ENCODE data around the gene CACNA2D3. TPM values are rescaled to one million over a fixed set of nuclear protein-coding genes. Genes with fewer than 3 reads are reported as not detected.

The CACNA2D3 gene
- total RNA-seq, 2 donors from 2014 or later, result 0.42 to 0.98 TPM

- TF ChIP-seq CTCF (IDR thresholded peaks at IDR 0.05), result no peak
- intact Hi-C loops (cut with DNase I), result no loop called here
These were observed 56.0 kb downstream of the CACNA2D3 start for GRCh38 chr3:54178376-54178775.

GRCh38 chr3:54180921-54181320 lies 58.6 kb downstream of the CACNA2D3 start:
- Histone ChIP-seq H3K9ac (ENCODE audit: low read depth in 2 of 2, low read length in 2 of 2) (no peak overlapping the region), H3K4me1 (no peaks in the 10 kb centered on the region), H3K27me3 (no peaks in the 10 kb centered on the region), H3K9me3 (no peaks in the 10 kb centered on the region), H3K27ac (no peak overlapping the region), H3K4me3 (no peak overlapping the region), H3K36me3 (no peaks in the 10 kb centered on the region)
- DNase-seq, result no peak
- intact Hi-C loops (cut with DNase I), result no loop called here
- no peak for TF ChIP-seq CTCF (IDR thresholded peaks at IDR 0.05)

More at GRCh38 chr3:54178376-54178775, 56.0 kb downstream of the CACNA2D3 start:
- H3K9ac ChIP-seq (ENCODE audit: low read depth in 2 of 2, low read length in 2 of 2), result no peak overlapping the region
- no peak for DNase-seq
- no peak overlapping the region for H3K27ac ChIP-seq
- no peaks in the 10 kb centered on the region for H3K4me1 ChIP-seq
- H3K27me3 ChIP-seq, result no peaks in the 10 kb centered on the region
- no peak overlapping the region for H3K4me3 ChIP-seq
- H3K36me3 ChIP-seq, result no peaks in the 10 kb centered on the region
- no peaks in the 10 kb centered on the region for H3K9me3 ChIP-seq

- H3K9me3 ChIP-seq, result no peaks in the 10 kb centered on the region
- H3K4me3 ChIP-seq, result no peak overlapping the region
- no peaks in the 10 kb centered on the region for H3K36me3 ChIP-seq
- DNase-seq, result no peak
- no peak for TF ChIP-seq CTCF (IDR thresholded peaks at IDR 0.05)
- H3K9ac ChIP-seq (ENCODE audit: low read depth in 2 of 2, low read length in 2 of 2), result no peak overlapping the region
- H3K4me1 ChIP-seq, result no peaks in the 10 kb centered on the region
- no peak overlapping the region for H3K27ac ChIP-seq
- intact Hi-C loops (cut with DNase I), result no loop called here
- no peaks in the 10 kb centered on the region for H3K27me3 ChIP-seq
These were observed 59.9 kb downstream of the CACNA2D3 start for GRCh38 chr3:54182242-54182641.

- Histone ChIP-seq H3K27ac (no peak overlapping the region), H3K9me3 (no peaks in the 10 kb centered on the region), H3K4me3 (no peak overlapping the region), H3K9ac (ENCODE audit: low read depth in 2 of 2, low read length in 2 of 2) (no peak overlapping the region), H3K27me3 (no peaks in the 10 kb centered on the region), H3K36me3 (no peaks in the 10 kb centered on the region), H3K4me1 (no peaks in the 10 kb centered on the region)
- DNase-seq, result no peak
- intact Hi-C loops (cut with DNase I), result no loop called here
- TF ChIP-seq CTCF (IDR thresholded peaks at IDR 0.05), result no peak
These were observed 63.4 kb downstream of the CACNA2D3 start for GRCh38 chr3:54185740-54186139.

GRCh38 chr3:54188176-54188791 lies 65.9 kb downstream of the CACNA2D3 start:
- Histone ChIP-seq H3K4me1 (no peaks in the 10 kb centered on the region), H3K9me3 (no peaks in the 10 kb centered on the region), H3K9ac (ENCODE audit: low read depth in 2 of 2, low read length in 2 of 2) (no peak overlapping the region), H3K27ac (no peak overlapping the region), H3K27me3 (no peaks in the 10 kb centered on the region), H3K36me3 (no peaks in the 10 kb centered on the region), H3K4me3 (no peak overlapping the region)
- DNase-seq, result peak; percentile 45
- intact Hi-C loops (cut with DNase I), result no loop called here
- TF ChIP-seq CTCF (IDR thresholded peaks at IDR 0.05), result no peak

Data from colonic mucosa (tissue), 4 donors.